ENCODE measurements around the gene BMPER.

Gene BMPER

DNA sequence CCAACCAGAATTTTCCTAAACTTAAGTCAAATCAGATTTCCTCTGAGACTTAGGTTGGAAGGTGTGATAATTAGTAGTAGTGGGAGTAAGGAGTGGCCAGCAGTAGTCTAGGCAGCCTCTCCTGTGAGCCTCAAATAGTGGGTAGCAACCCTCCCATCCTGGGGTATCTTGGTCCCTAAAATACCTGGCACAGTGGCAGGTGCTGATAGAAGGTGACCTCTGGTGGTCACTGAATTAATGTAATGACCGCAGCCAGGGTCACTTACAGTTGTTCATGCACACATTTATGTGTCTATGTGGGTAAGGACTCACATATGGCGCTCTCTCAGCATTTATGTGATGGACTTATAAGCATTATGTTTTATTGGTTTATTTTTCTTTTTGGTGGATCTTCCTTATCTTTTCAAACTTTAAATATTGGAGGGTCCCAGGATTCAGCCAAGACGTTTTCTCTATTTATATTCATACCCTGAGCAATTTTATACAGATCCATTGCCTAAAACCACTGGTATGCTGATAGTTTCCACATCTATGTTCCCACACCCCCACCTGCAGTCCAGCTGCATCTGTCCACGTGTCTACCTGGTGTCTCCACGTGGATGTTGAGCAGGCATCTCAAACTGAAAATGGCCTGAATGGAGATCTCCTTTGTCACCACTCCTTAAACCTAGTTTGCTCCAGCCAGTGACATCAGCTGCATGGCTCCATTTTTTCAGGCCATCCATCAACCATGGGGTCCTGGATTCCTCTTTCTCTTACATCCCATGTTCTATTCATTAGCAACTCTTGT is 18.3 kb downstream of the BMPER start:
- DNase-seq (ENCODE audit: low spot score): no peak

DNA sequence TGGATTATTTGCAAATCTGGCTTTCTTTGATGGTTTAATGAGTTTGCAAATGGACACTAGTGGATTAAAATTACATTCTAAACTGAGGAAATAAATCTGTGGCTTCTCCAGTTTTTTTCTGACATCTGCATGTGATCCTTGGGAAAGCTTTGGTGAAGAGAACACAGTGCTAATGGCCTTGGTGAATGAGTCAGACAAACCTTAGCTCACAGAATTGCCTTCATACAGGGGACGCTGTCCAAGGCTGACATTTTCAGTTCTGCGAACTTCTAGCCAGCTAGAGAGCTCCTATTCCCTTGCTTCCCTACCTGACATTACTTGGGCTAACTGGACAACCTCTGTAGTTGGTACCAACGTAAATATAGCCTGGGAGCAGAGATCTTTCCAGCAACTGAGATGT is 21.2 kb downstream of the BMPER start:
- DNase-seq (ENCODE audit: low spot score): peak; percentile 31

DNA sequence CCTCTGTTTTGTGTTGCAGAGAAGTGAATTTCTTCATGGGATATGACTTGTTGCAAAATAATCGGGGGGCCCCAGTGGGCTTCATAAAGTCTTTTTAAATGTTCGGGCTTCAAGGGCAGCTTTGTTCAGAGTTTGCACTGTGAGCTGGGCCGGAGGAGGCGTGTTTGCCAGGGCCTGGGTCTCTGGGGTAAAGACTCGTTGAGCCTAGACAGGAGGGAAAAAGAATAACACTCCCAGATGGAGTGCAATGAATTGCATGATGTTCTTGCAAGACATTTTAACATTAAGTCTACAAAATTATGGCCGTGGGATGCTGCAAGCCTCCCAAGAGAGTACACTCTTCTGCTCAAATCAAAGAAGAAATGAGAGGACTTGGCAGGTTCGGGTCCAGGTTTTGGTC is 23.6 kb downstream of the BMPER start:
- no peak for DNase-seq (ENCODE audit: low spot score)

GRCh38 chr7:33932221-33932620 is 26.9 kb downstream of the BMPER start:
- DNase-seq (ENCODE audit: low spot score): no peak

GRCh38 chr7:33932832-33933468 is 27.6 kb downstream of the BMPER start:
- peak; percentile 86 for DNase-seq (ENCODE audit: low spot score)

GRCh38 chr7:33933611-33934281 is 28.4 kb downstream of the BMPER start:
- peak; percentile 92 for DNase-seq (ENCODE audit: low spot score)

DNA sequence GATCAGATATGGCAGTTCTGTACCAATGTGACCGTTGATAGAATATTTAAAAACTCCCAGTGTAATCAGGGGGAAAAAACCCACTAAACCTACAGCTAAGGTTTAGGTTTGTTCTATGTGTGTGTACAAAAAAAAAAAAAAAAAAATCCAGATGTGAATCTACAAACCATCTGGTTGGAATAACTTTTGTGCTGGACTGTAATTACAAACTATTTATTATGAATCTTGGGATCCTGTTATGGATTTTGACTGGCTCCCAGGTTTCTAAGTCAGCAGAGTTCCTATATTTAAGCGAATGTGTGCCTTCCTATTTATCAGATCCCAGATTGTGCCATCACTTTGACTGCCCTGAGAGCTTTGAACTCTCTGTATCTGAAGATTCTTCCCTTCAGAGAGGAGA is 29.1 kb downstream of the BMPER start:
- DNase-seq (ENCODE audit: low spot score): no peak

GRCh38 chr7:33936503-33936902 is 31.2 kb downstream of the BMPER start:
- DNase-seq (ENCODE audit: low spot score): no peak

GRCh38 chr7:33937871-33938270 is 32.5 kb downstream of the BMPER start:
- DNase-seq (ENCODE audit: low spot score): no peak

DNA sequence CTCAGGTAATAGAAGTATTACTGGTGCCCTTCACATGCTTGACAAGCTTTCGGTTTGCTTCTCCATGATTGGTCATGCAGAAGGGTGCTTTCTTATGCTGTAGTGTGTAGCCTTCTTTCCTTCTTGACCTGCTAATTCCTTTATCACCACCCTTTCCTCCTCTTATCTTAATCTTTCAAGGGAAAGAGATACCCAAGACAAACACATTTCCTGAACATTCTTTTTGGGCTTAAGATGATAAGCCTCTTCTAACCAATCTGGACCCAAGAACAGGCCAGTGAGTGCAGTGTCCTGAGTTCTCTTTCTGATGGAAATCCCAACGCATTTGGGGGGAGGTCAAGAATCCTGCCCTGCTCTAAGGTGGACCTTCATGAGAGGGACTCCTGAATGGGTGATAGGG is 33.8 kb downstream of the BMPER start:
- no peak for DNase-seq (ENCODE audit: low spot score)

DNA sequence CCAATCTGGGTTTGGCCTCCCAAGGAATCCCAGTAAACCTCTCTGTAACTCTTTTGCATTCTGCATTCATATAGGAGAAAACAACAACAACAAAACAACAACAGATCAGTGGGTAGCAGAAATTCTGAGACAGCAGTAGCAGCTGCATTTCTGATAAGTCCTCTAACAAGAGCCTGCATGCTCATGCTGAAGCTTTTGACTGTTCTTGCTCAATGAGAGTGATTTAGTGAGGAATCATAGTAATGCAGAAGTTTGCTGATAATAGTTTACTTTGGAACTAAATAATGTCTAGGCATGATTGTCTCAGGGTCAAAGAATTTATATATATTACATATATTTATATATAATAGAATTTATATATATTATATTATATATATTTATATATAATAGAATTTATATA is 35.2 kb downstream of the BMPER start:
- no peak for DNase-seq (ENCODE audit: low spot score)

DNA sequence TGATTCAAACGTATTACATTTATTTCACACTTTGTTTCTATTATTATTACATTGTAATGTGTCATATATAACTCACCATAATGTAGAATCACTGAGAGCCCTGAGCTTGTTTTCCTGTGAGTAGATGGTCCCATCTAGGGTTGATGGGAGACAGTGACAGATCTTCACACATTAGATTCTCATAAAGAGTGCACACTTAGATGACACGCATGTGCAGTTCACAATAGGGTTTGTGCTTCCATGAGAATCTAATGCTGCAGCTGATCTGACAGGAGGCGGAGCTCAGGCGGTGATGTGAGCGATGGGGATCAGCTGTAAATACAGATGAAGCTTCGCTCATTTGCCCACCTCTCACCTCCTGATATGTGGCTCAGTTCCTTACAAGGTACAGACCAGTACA is 36.1 kb downstream of the BMPER start:
- DNase-seq (ENCODE audit: low spot score): no peak

DNA sequence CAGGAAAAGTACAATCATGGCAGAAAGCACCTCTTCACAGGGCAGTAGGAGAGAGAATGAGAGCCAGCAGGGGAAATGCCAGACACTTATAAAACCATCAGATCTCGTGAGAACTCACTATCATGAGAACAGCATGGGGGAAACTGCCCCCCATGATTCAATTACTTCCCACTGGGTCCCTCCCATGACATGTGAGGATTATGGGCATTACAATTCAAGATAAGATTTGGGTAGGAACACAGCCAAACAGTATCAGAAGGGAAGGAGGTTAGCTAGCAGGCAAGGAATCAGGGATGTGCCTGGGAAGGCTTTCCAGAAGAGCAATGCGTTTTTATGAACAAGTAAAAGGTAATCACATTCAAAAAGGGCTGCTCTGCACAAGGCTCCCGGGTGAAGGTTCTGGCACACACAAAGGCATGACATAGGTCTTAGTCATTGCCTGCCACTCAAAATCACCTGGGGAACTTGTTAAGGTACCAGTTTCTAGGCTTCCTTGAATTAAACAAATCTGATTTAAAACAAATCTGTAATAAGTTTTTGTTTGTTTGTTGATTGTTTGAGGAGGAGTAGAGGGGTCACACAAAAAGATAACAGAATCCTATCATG is 40.9 kb downstream of the BMPER start:
- no peak for DNase-seq (ENCODE audit: low spot score)

GRCh38 chr7:33950047-33950714 is 44.8 kb downstream of the BMPER start:
- DNase-seq (ENCODE audit: low spot score): no peak

GRCh38 chr7:33952824-33953223 is 47.5 kb downstream of the BMPER start:
- DNase-seq (ENCODE audit: low spot score): peak; percentile 8

GRCh38 chr7:33958104-33958503 is 52.8 kb downstream of the BMPER start:
- DNase-seq (ENCODE audit: low spot score): no peak

DNA sequence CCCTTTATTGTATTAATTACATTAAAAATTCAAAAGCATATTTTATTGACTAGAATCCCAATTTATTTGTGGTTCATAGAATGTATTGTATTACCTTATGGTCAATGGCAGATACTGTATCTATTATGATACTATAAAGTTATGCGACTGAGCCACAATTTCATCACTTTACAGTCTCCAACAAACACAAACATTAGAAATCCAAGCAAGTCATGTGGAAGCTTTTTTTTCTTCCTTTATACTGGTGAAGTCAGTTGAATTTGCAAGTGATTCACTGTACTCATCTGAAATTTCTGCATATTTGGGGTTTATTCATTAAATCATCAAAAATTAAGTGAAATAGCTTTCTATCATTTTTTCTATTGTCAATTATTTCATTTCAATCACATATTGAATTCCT is 54.3 kb downstream of the BMPER start:
- no peak for DNase-seq (ENCODE audit: low spot score)

- DNase-seq (ENCODE audit: low spot score): peak; percentile 60
Measured at GRCh38 chr7:33961948-33962347, 56.6 kb downstream of the BMPER start.

DNA sequence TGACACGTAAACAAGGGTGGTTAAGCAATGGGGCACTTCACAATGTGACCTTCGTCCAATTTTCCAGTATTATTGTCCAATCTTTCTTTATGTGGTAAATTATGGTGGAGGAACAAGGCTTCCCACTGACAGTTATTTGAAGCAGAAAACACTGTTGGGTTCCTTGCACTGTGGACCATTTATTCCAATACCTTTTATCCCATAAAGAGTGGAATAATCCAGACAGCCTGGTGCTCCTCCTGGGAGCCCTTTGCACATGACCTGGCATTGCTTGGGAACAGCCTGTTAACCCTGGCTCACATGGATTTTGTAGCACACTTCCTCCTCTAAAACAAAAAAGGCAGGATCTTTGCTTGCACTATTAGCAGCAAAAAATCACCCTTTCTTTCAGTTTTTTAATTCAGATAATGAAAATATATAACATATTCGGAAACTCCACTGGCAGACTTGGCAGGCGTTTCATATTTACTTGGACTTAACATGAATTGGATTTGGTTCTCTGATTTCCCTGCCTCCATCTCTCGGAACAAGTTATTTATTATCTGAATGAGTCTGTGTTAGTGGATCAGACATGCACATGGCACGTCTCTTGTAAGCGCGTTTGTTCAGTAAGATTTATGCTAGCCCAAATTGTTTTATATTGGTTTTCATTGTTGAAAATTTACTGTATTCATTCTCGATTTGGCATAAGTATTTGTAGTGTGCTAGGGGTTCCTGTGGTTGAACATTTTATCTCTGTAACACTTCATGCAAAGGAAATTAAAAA is 59.3 kb downstream of the BMPER start:
- DNase-seq (ENCODE audit: low spot score): no peak

DNA sequence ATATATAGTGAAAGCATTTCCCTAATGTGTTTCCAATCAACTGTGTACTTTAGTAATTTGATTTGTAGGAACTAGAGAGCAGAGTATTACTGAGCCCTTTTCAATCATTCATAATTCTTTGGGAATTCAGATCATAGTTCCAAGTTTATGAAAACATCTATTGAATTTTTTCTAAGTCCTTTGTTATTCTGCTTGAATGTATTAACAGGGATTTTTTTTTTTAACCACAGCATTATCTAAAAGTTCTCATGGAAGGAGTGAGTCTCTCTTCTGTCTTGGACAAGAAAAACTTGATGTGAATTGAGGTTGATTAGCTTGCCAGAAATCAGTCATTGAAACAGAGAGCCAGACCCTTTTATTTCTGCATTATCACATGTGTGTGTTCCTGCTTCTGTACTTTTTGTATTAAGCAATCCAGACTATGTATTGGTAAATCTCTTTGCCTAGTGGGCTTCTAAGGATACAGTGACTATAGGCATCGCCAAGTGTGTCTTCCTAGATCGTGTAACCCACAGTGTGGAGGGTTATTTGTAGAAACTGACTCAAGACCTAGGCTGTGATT is 59.9 kb downstream of the BMPER start:
- no peak for DNase-seq (ENCODE audit: low spot score)

DNA sequence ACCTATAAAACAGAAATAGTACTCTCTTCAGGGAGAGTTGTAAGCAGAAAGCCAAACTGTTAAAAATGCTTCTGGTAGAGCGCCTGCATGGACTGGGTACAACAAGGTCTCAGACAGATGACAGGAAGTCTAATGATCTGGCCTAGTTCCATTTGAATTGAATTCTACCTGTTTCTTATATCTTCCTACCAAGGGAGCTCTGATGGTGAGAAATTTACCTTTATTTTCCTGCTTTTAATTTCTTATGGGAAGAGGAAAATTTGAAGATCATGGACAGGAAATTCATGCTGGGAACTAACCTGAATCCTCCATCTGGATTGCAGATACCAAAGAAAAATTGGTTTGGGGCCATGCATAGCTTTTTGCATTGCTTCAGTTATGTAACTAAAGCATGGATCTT is 63.3 kb downstream of the BMPER start:
- DNase-seq (ENCODE audit: low spot score): no peak

All from AG08395 (cell line).